ENCODE data around the gene SH2D7.

SH2D7 gene

GRCh38 chr15:78100886-78101285, 8.5 kb downstream of the SH2D7 start:
- no peak for DNase-seq (ENCODE audit: low spot score)
- TF ChIP-seq CTCF (IDR thresholded peaks at IDR 0.05; ENCODE audit: extremely low read depth, missing control alignments), result no peak

- DNase-seq (ENCODE audit: low spot score), result no peak
- no peak for TF ChIP-seq CTCF (IDR thresholded peaks at IDR 0.05; ENCODE audit: extremely low read depth, missing control alignments)
Observed at GRCh38 chr15:78101423-78102105, 9.2 kb downstream of the SH2D7 start.

GRCh38 chr15:78102211-78102610, 9.8 kb downstream of the SH2D7 start:
- DNase-seq (ENCODE audit: low spot score), result no peak
- no peak for TF ChIP-seq CTCF (IDR thresholded peaks at IDR 0.05; ENCODE audit: extremely low read depth, missing control alignments)

- no peak for TF ChIP-seq CTCF (IDR thresholded peaks at IDR 0.05; ENCODE audit: extremely low read depth, missing control alignments)
- no peak for DNase-seq (ENCODE audit: low spot score)
Observed at GRCh38 chr15:78102741-78103140, 10.4 kb downstream of the SH2D7 start.

GRCh38 chr15:78103406-78104118, 11.2 kb downstream of the SH2D7 start:
- peak; percentile 86 for DNase-seq (ENCODE audit: low spot score)
- TF ChIP-seq CTCF (IDR thresholded peaks at IDR 0.05; ENCODE audit: extremely low read depth, missing control alignments), result no peak

- TF ChIP-seq CTCF (IDR thresholded peaks at IDR 0.05; ENCODE audit: extremely low read depth, missing control alignments), result no peak
- no peak for DNase-seq (ENCODE audit: low spot score)
Observed at GRCh38 chr15:78104119-78104479, 11.7 kb downstream of the SH2D7 start.

- no peak for TF ChIP-seq CTCF (IDR thresholded peaks at IDR 0.05; ENCODE audit: extremely low read depth, missing control alignments)
- DNase-seq (ENCODE audit: low spot score), result no peak
Observed at GRCh38 chr15:78104566-78105475, 12.5 kb downstream of the SH2D7 start.

Measured in GM20000 (cell line).